Chondrocyte (in vitro differentiated cells): ENCODE measurements around the gene PPP1R9A. TPM values are rescaled to one million over a fixed set of nuclear protein-coding genes. Genes with fewer than 3 reads are reported as not detected.

Source experiments
- DNase-seq: peaks from one replicate; pipeline ENCODE4 v3.0.0; 2021; ENCODE audit warnings: mixed read lengths, low spot score
- H3K27ac Mint-ChIP-seq: one replicate; pipeline ENCODE4 v1.8.0; 2021; ENCODE audit warnings: mild to moderate bottlenecking, moderate library complexity, mixed read lengths; ENCODE audit not compliant: unreplicated experiment
- H3K27me3 Mint-ChIP-seq: 2 replicates; pipeline ENCODE4 v1.8.0; 2021; ENCODE audit warnings: low read depth, mixed read lengths
- H3K36me3 Mint-ChIP-seq: 2 replicates; pipeline ENCODE4 v1.8.0; 2021; ENCODE audit warnings: low read depth, mixed read lengths
- H3K4me1 Mint-ChIP-seq: 2 replicates; pipeline ENCODE4 v1.8.0; 2021; ENCODE audit warnings: low read depth, mild to moderate bottlenecking, mixed read lengths
- H3K4me3 Mint-ChIP-seq: one replicate; pipeline ENCODE4 v1.8.0; 2021; ENCODE audit warnings: mild to moderate bottlenecking, moderate library complexity, mixed read lengths; ENCODE audit not compliant: unreplicated experiment
- H3K9me3 Mint-ChIP-seq: 2 replicates; pipeline ENCODE4 v1.8.0; 2021; ENCODE audit warnings: low read depth, mixed read lengths
- total RNA-seq: library from RNA; stranded (reverse); gene quantifications from 3 replicates; pipeline ENCODE4 v1.2.1, GENCODE V29; 2021
- TF ChIP-seq, protein P1 (sequence below): fragments of 200-600 bp; sonication (generic); IDR thresholded peaks from 2 replicates; pipeline ENCODE4 v1.5.0; 2021; ENCODE audit warnings: antibody characterized with exemption, mild to moderate bottlenecking, moderate library complexity

Gene PPP1R9A
- total RNA-seq, 1 donor from 2014 or later = 4.1 TPM

- Mint-ChIP-seq H3K4me3 (no peak overlapping the region), H3K36me3 (no peaks in the 10 kb centered on the region), H3K9me3 (no peaks in the 10 kb centered on the region), H3K27ac (no peak overlapping the region), H3K27me3 (no peaks in the 10 kb centered on the region), H3K4me1 (peaks cover 3% of the 10 kb centered on the region)
- TF ChIP-seq, protein P1, sequence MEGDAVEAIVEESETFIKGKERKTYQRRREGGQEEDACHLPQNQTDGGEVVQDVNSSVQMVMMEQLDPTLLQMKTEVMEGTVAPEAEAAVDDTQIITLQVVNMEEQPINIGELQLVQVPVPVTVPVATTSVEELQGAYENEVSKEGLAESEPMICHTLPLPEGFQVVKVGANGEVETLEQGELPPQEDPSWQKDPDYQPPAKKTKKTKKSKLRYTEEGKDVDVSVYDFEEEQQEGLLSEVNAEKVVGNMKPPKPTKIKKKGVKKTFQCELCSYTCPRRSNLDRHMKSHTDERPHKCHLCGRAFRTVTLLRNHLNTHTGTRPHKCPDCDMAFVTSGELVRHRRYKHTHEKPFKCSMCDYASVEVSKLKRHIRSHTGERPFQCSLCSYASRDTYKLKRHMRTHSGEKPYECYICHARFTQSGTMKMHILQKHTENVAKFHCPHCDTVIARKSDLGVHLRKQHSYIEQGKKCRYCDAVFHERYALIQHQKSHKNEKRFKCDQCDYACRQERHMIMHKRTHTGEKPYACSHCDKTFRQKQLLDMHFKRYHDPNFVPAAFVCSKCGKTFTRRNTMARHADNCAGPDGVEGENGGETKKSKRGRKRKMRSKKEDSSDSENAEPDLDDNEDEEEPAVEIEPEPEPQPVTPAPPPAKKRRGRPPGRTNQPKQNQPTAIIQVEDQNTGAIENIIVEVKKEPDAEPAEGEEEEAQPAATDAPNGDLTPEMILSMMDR = no peak
- DNase-seq = no peak
Measured at GRCh38 chr7:95056107-95056739, 148.8 kb downstream of the PPP1R9A start.

DNA sequence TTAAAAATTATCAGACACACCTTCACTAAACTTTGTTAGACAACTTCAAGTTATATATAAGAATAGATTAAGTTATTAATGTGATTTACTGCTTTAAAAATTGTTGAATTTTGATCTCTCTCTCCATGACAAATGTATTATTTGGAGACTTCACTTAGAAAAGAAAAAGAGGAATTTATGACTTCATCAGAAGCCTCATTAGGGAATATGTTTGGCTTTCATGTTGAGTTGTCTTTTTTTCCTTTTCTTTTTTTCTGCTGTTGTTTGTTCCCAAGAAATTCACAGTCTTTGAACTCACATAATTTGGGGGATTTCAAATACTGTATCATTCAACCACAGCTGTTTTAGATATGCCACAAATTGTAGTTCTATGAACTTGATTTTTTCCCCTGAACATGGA, 149.5 kb downstream of the PPP1R9A start:
- Mint-ChIP-seq H3K36me3 (no peaks in the 10 kb centered on the region), H3K27me3 (no peaks in the 10 kb centered on the region), H3K27ac (no peak overlapping the region), H3K4me1 (peaks cover 3% of the 10 kb centered on the region), H3K9me3 (no peaks in the 10 kb centered on the region), H3K4me3 (no peak overlapping the region)
- no peak for DNase-seq
- TF ChIP-seq, protein P1 = no peak

DNA sequence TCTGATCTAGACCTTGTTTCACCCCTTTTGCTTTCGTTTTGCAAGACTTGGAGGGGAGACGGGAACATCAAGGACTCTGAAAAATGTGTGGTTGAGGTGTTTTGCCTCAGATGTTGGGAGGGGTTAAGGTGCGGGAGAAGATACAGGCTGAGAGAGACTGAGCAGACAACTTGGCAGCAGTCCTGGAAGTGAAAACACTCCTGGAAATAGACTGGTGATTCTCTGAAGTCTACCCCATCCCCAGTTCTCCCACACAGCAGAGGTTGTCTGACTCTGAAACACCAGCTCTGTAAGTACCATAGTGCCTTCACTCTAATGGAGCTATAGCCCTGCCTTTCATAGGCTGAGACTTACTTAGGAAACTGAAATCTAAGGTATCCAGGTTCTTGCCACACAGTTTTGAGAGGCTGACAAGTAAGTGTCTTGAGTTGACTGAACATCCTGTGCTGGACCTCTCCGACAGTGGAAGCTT, 152.5 kb downstream of the PPP1R9A start:
- no peaks in the 10 kb centered on the region for H3K9me3 Mint-ChIP-seq
- TF ChIP-seq, protein P1 = no peak
- H3K4me3 Mint-ChIP-seq = no peak overlapping the region
- peaks cover 3% of the 10 kb centered on the region for H3K4me1 Mint-ChIP-seq
- no peak for DNase-seq
- no peak overlapping the region for H3K27ac Mint-ChIP-seq
- H3K36me3 Mint-ChIP-seq = no peaks in the 10 kb centered on the region
- H3K27me3 Mint-ChIP-seq = no peaks in the 10 kb centered on the region

DNA sequence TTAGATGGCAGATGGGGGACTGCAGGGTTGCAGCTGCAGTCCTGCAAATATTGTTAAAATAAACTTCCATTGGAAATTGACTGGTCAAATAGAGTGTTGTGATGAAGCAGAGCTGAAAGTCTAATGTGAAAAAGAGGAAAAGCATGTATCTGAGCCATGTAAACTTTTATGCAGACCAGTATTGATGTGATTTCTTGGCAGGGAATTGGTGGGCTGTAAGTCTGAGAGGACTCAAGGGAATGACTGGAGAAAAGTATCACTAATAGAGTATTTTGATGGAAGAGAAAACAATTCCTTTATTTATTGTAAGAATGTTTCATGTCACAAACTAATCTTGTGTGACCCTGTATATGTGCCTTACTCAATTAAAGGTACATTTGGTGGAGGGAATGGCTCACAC, 155.5 kb downstream of the PPP1R9A start:
- Mint-ChIP-seq H3K9me3 (no peaks in the 10 kb centered on the region), H3K36me3 (no peaks in the 10 kb centered on the region), H3K4me3 (no peak overlapping the region), H3K4me1 (peaks cover 13% of the 10 kb centered on the region), H3K27me3 (no peaks in the 10 kb centered on the region), H3K27ac (no peak overlapping the region)
- TF ChIP-seq, protein P1 = no peak
- no peak for DNase-seq

GRCh38 chr7:95066737-95067530, 159.5 kb downstream of the PPP1R9A start:
- TF ChIP-seq, protein P1 = no peak
- Mint-ChIP-seq H3K27ac (no peak overlapping the region), H3K36me3 (no peaks in the 10 kb centered on the region), H3K4me3 (no peak overlapping the region), H3K9me3 (no peaks in the 10 kb centered on the region), H3K4me1 (peaks cover 10% of the 10 kb centered on the region), H3K27me3 (no peaks in the 10 kb centered on the region)
- DNase-seq = no peak
